H1 (cell line): ENCODE measurements around the gene SRPRA. TPM values are rescaled to one million over a fixed set of nuclear protein-coding genes. Genes with fewer than 3 reads are reported as not detected.

Experiments used
- CHD1 ChIP-seq: IDR thresholded peaks from 2 replicates; pipeline ENCODE4 v1.6.1; 2012; ENCODE audit warnings: low read depth, low read length, improper control_type of control experiment
- JUN ChIP-seq: IDR thresholded peaks from 2 replicates; pipeline ENCODE4 v1.6.1; 2011; ENCODE audit warnings: low read depth, mild to moderate bottlenecking, improper control_type of control experiment, low read length
- RNF2 ChIP-seq: fragments of 200-900, 300-1000 bp; sonication (generic); IDR thresholded peaks from 2 replicates; pipeline ENCODE4 v1.7.1; 2016; ENCODE audit warnings: borderline replicate concordance, low read depth, mild to moderate bottlenecking, antibody characterized with exemption, low read length; ENCODE audit not compliant: poor library complexity, severe bottlenecking; ENCODE audit errors: missing control alignments
- SP1 ChIP-seq: IDR thresholded peaks from 2 replicates; pipeline ENCODE4 v1.6.1; 2011; ENCODE audit warnings: low read depth, low read length
- SP4 ChIP-seq: IDR thresholded peaks from 2 replicates; pipeline ENCODE4 v1.6.1; 2012; ENCODE audit warnings: low read length, inconsistent platforms
- ZNF274 ChIP-seq: IDR thresholded peaks from 2 replicates; pipeline ENCODE4 v1.7.0; 2012; ENCODE audit warnings: low read length, borderline replicate concordance; ENCODE audit errors: extremely low read depth
- polyA plus RNA-seq, 7 experiments: library from polyadenylated mRNA; depleted of rRNA in 3 of 7; stranded (reverse) in 5 of 7; unstranded in 2 of 7; fragments of >200 nt in 5 of 7; fragments of 200-250 nt in 2 of 7; gene quantifications; 1 replicate in 5 of 7; 2 replicates in 1 of 7; 4 replicates in 1 of 7; pipeline versions ENCODE4 v1.2.1 to v1.2.3, GENCODE V29; 2011 to 2013; ENCODE audit warnings: missing spikeins in 2 of 7, mixed read lengths in 2 of 7
- total RNA-seq: library from RNA; stranded (reverse); fragmentation: NEBNext Ultra II Directional; extraction: Animal tissue kit (Norgen Biotek cat#: 25700); gene quantifications from 2 replicates; pipeline ENCODE4 v1.2.1, GENCODE V29; 2021
- TF ChIP-seq, protein P1 (sequence below): IDR thresholded peaks from 2 replicates; pipeline ENCODE4 v1.6.1; 2011; ENCODE audit warnings: low read length, improper control_type of control experiment
- TF ChIP-seq, protein P2 (sequence below): fragments of 300-600 bp; sonication (generic); IDR thresholded peaks from 2 replicates; pipeline ENCODE4 v1.7.1; 2012; ENCODE audit warnings: low read length, moderate library complexity, mild to moderate bottlenecking, inconsistent platforms; ENCODE audit not compliant: insufficient replicate concordance

The SRPRA gene
- total and polyA plus RNA-seq, 2 of the 8 experiments (the other 6 are each of a cell fraction or from before 2014, with no cell fraction given): 57.6 to 62.0 TPM

DNA sequence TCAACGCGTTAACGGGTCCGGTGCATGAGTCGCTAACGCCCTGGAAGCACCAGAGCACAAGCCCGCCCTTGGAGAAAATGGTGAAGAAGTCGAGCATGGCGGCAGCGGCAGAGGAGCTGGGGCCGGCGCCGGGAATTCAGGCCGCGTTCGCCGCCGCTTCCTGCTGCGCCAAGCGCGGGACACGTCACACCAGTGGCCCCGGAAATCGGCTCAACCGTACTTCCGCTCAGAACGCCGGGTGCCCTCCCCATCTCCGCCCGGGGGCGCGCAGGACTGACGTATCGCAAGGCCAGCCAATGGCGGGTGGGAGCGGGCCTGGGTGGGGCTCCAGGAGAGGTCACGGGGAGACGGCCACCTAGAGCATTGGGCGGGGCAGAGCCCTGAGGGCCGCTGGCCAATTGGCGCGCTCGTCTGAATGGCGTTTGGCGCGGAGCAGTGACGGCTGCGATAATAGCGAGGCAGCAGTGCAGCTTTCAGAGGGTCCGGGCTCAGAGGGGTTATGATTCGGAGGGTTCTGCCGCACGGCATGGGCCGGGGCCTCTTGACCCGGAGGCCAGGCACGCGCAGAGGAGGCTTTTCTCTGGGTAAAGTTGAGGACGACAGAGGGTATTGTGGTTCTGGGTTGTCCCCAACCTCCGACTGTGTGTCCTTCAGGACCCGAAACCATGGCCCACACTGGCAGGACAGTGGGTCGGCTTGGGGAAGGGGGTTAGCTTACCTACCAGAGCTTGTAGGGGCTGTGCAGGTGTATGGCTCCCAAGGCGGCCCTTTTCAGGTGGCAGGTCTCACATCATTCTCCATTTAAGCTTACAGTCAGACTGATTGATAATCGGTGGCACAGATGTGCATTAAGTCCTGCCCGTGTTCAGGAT lies at the start of gene SRPRA, which contains the start of gene FOXRED1 (continued):
- TF ChIP-seq SP1 (peak; percentile 89), RNF2 (no peak), ZNF274 (no peak), CHD1 (no peak), JUN (no peak), SP4 (no peak)
- TF ChIP-seq, protein P1, sequence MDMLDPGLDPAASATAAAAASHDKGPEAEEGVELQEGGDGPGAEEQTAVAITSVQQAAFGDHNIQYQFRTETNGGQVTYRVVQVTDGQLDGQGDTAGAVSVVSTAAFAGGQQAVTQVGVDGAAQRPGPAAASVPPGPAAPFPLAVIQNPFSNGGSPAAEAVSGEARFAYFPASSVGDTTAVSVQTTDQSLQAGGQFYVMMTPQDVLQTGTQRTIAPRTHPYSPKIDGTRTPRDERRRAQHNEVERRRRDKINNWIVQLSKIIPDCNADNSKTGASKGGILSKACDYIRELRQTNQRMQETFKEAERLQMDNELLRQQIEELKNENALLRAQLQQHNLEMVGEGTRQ: peak; percentile 88
- TF ChIP-seq, protein P2, sequence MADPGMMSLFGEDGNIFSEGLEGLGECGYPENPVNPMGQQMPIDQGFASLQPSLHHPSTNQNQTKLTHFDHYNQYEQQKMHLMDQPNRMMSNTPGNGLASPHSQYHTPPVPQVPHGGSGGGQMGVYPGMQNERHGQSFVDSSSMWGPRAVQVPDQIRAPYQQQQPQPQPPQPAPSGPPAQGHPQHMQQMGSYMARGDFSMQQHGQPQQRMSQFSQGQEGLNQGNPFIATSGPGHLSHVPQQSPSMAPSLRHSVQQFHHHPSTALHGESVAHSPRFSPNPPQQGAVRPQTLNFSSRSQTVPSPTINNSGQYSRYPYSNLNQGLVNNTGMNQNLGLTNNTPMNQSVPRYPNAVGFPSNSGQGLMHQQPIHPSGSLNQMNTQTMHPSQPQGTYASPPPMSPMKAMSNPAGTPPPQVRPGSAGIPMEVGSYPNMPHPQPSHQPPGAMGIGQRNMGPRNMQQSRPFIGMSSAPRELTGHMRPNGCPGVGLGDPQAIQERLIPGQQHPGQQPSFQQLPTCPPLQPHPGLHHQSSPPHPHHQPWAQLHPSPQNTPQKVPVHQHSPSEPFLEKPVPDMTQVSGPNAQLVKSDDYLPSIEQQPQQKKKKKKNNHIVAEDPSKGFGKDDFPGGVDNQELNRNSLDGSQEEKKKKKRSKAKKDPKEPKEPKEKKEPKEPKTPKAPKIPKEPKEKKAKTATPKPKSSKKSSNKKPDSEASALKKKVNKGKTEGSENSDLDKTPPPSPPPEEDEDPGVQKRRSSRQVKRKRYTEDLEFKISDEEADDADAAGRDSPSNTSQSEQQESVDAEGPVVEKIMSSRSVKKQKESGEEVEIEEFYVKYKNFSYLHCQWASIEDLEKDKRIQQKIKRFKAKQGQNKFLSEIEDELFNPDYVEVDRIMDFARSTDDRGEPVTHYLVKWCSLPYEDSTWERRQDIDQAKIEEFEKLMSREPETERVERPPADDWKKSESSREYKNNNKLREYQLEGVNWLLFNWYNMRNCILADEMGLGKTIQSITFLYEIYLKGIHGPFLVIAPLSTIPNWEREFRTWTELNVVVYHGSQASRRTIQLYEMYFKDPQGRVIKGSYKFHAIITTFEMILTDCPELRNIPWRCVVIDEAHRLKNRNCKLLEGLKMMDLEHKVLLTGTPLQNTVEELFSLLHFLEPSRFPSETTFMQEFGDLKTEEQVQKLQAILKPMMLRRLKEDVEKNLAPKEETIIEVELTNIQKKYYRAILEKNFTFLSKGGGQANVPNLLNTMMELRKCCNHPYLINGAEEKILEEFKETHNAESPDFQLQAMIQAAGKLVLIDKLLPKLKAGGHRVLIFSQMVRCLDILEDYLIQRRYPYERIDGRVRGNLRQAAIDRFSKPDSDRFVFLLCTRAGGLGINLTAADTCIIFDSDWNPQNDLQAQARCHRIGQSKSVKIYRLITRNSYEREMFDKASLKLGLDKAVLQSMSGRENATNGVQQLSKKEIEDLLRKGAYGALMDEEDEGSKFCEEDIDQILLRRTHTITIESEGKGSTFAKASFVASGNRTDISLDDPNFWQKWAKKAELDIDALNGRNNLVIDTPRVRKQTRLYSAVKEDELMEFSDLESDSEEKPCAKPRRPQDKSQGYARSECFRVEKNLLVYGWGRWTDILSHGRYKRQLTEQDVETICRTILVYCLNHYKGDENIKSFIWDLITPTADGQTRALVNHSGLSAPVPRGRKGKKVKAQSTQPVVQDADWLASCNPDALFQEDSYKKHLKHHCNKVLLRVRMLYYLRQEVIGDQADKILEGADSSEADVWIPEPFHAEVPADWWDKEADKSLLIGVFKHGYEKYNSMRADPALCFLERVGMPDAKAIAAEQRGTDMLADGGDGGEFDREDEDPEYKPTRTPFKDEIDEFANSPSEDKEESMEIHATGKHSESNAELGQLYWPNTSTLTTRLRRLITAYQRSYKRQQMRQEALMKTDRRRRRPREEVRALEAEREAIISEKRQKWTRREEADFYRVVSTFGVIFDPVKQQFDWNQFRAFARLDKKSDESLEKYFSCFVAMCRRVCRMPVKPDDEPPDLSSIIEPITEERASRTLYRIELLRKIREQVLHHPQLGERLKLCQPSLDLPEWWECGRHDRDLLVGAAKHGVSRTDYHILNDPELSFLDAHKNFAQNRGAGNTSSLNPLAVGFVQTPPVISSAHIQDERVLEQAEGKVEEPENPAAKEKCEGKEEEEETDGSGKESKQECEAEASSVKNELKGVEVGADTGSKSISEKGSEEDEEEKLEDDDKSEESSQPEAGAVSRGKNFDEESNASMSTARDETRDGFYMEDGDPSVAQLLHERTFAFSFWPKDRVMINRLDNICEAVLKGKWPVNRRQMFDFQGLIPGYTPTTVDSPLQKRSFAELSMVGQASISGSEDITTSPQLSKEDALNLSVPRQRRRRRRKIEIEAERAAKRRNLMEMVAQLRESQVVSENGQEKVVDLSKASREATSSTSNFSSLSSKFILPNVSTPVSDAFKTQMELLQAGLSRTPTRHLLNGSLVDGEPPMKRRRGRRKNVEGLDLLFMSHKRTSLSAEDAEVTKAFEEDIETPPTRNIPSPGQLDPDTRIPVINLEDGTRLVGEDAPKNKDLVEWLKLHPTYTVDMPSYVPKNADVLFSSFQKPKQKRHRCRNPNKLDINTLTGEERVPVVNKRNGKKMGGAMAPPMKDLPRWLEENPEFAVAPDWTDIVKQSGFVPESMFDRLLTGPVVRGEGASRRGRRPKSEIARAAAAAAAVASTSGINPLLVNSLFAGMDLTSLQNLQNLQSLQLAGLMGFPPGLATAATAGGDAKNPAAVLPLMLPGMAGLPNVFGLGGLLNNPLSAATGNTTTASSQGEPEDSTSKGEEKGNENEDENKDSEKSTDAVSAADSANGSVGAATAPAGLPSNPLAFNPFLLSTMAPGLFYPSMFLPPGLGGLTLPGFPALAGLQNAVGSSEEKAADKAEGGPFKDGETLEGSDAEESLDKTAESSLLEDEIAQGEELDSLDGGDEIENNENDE: no peak
